Loucy (cell line): ENCODE data around the gene PTPRC.
A peak's percentile ranks its signal among the peaks of the same experiment; 100 is the strongest.

ENCODE experiments used
- H2AFZ ChIP-seq: fragments of 200-600 bp; sonication (generic); 2 replicates; pipeline ENCODE4 v1.6.0; 2016; ENCODE audit warnings: antibody characterized with exemption, mild to moderate bottlenecking, low read length, moderate library complexity
- H3F3A ChIP-seq: fragments of 200-600 bp; 2 replicates; pipeline ENCODE4 v1.6.0; 2016; ENCODE audit warnings: antibody characterized with exemption, low read depth, mild to moderate bottlenecking
- H3K27me3 ChIP-seq: fragments of 200-600 bp; sonication (generic); 2 replicates; pipeline ENCODE4 v1.6.1; 2014; ENCODE audit warnings: low read length, mild to moderate bottlenecking; ENCODE audit not compliant: insufficient read depth, poor library complexity, severe bottlenecking
- H3K36me3 ChIP-seq: fragments of 200-600 bp; sonication (generic); 2 replicates; pipeline ENCODE4 v1.6.1; 2016; ENCODE audit warnings: low read length; ENCODE audit not compliant: insufficient read depth
- H3K4me1 ChIP-seq: fragments of 200-600 bp; sonication (generic); 2 replicates; pipeline ENCODE4 v1.5.1; 2014; ENCODE audit warnings: low read length, mild to moderate bottlenecking; ENCODE audit not compliant: insufficient read depth, poor library complexity, severe bottlenecking
- H3K4me2 ChIP-seq: fragments of 200-600 bp; sonication (generic); 2 replicates; pipeline ENCODE4 v1.6.0; 2014; ENCODE audit warnings: antibody characterized with exemption, low read length, low read depth, mild to moderate bottlenecking; ENCODE audit not compliant: poor library complexity, severe bottlenecking
- H3K4me3 ChIP-seq: fragments of 200-600 bp; sonication (generic); 2 replicates; pipeline ENCODE4 v1.5.1; 2014; ENCODE audit warnings: low read length, mild to moderate bottlenecking, mixed read lengths; ENCODE audit not compliant: poor library complexity, severe bottlenecking
- H3K79me2 ChIP-seq: fragments of 200-600 bp; sonication (generic); 2 replicates; pipeline ENCODE4 v1.6.1; 2014; ENCODE audit warnings: low read length; ENCODE audit not compliant: insufficient read depth
- H3K9ac ChIP-seq: fragments of 200-600 bp; sonication (generic); 2 replicates; pipeline ENCODE4 v1.6.0; 2014; ENCODE audit warnings: mild to moderate bottlenecking, low read depth, low read length, moderate library complexity; ENCODE audit not compliant: poor library complexity, severe bottlenecking
- H3K9me2 ChIP-seq: fragments of 200-600 bp; sonication (generic); replicated peaks from 2 replicates; pipeline ENCODE4 v1.6.1; 2016; ENCODE audit warnings: low read depth, low read length, mixed read lengths
- H3K9me3 ChIP-seq: fragments of 200-600 bp; sonication (generic); 2 replicates; pipeline ENCODE4 v1.6.1; 2014; ENCODE audit warnings: mild to moderate bottlenecking, antibody characterized with exemption, low read length, low read depth; ENCODE audit not compliant: insufficient read depth
- H4K20me1 ChIP-seq: fragments of 200-600 bp; sonication (generic); 2 replicates; pipeline ENCODE4 v1.6.0; 2014; ENCODE audit warnings: antibody characterized with exemption, low read length, mild to moderate bottlenecking; ENCODE audit not compliant: insufficient read depth, poor library complexity, severe bottlenecking
- CTCF ChIP-seq: fragments of 200-600 bp; sonication (generic); conservative IDR thresholded peaks from 2 replicates; pipeline ENCODE4 v1.5.1; 2014; ENCODE audit warnings: mild to moderate bottlenecking, antibody characterized with exemption, low read length
- EZH2phosphoT487 ChIP-seq: fragments of 200-600 bp; IDR thresholded peaks from 2 replicates; pipeline ENCODE4 v1.6.1; 2018; ENCODE audit warnings: antibody characterized with exemption, mild to moderate bottlenecking, moderate library complexity, borderline replicate concordance

The PTPRC gene

DNA sequence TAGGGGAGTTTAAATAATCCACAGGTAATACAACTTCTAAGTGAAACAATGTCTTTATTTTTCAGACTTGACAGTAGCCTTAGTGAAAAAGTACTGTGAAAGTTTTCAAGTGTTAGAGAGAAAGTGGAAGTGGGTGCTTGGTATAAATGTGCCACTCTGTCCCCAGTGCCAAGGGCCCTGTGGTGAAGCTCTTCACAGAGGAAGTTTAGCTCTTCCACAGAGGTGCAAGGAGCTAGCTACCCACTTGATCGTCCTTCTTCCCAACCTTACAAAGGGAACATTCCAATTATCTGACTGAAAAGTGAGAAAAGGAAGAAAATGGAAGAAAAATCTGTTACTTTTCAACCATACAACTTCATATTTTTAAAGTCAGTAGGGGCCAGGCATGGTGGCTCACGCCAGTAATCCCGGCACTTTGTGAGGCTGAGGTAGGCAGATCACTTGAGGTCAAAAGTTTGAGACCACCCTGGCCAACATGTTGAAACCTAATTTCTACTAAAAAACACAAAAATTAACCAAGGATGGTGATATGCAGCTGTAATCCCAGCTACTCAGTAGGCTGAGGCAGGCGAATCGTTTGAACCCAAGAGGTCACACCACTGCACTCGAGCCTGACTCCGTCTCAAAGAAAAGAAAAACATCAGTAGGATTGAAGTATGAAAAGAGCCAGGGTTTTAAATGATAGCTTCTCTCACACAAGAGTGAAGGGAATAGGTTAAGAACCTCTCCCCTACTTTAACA lies 41.0 kb upstream of the PTPRC start:
- Histone ChIP-seq H3K4me3 (peak overlapping the region; percentile 71), H3K4me2 (peak overlapping the region; percentile 71), H3K79me2 (peaks cover 39% of the 10 kb centered on the region), H3K36me3 (no peaks in the 10 kb centered on the region), H3K9me2 (no peaks in the 10 kb centered on the region), H3K9ac (peak overlapping the region; percentile 72), H4K20me1 (no peaks in the 10 kb centered on the region), H3K4me1 (peaks cover 60% of the 10 kb centered on the region), H2AFZ (peak overlapping the region; percentile 4; the same call in 1 of the 2 replicates), H3K27me3 (no peaks in the 10 kb centered on the region), H3K9me3 (no peaks in the 10 kb centered on the region), H3F3A (no peaks in the 10 kb centered on the region)
- no peak for TF ChIP-seq EZH2phosphoT487
- TF ChIP-seq CTCF: no peak

DNA sequence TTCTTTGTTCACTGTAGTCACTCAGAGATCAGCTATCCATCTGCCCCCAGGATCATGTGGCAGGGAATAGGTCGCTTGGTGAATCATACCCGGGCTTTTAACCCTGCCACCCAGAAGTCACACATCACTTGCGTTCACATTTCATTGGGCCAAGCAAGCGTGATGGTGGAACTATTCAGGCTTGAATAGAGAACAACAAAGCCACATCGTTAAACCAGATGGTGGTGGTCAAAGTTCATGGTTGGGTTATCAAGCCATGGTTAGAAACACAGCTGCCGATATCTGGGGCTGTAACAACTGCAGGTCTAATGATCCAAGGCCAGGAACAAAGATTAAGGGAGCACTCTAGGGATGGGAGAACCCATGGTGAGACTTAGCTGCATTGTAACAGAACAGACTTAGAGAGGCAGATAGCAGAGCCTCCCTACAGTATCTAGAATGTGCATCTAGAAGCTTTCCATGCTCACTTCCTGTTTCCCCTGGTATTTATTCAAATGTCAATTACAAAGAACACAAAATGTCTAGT lies 40.0 kb upstream of the PTPRC start:
- no peaks in the 10 kb centered on the region for H4K20me1 ChIP-seq
- H3K27me3 ChIP-seq: no peaks in the 10 kb centered on the region
- peaks cover 62% of the 10 kb centered on the region for H3K4me1 ChIP-seq
- no peaks in the 10 kb centered on the region for H3K9me3 ChIP-seq
- peak overlapping the region; percentile 71 for H3K4me3 ChIP-seq
- H3K4me2 ChIP-seq: peak overlapping the region; percentile 71
- peak overlapping the region; percentile 11 for H2AFZ ChIP-seq
- TF ChIP-seq EZH2phosphoT487 (no peak), CTCF (no peak)
- H3K9ac ChIP-seq: peak overlapping the region; percentile 72
- no peaks in the 10 kb centered on the region for H3F3A ChIP-seq
- peaks cover 39% of the 10 kb centered on the region for H3K79me2 ChIP-seq
- H3K36me3 ChIP-seq: no peaks in the 10 kb centered on the region
- H3K9me2 ChIP-seq: no peaks in the 10 kb centered on the region

GRCh38 chr1:198599749-198600148 lies 39.1 kb upstream of the PTPRC start:
- TF ChIP-seq CTCF (no peak), EZH2phosphoT487 (no peak)
- Histone ChIP-seq H3K27me3 (no peaks in the 10 kb centered on the region), H3K4me1 (peaks cover 70% of the 10 kb centered on the region)

More at GRCh38 chr1:198599749-198600148, 39.1 kb upstream of the PTPRC start:
- Histone ChIP-seq H3K4me2 (peak overlapping the region; percentile 71), H3K36me3 (no peaks in the 10 kb centered on the region), H3K9me2 (no peaks in the 10 kb centered on the region), H3F3A (no peaks in the 10 kb centered on the region), H3K9me3 (no peaks in the 10 kb centered on the region), H3K9ac (peak overlapping the region; percentile 72), H4K20me1 (no peaks in the 10 kb centered on the region), H3K79me2 (peaks cover 39% of the 10 kb centered on the region), H3K4me3 (peak overlapping the region; percentile 71), H2AFZ (0 out of 2 replicates have a peak overlapping the region, but pooled peaks have one; percentile 11)
